Transverse colon (tissue), 4 donors: ENCODE measurements around the gene LPAR1.

Source experiments
- CTCF ChIP-seq, 5 experiments: fragments of 200-600 bp in 3 of 5; fragments of 450-650 bp in 2 of 5; sonication (generic) in 3 of 5; IDR thresholded peaks; 1 replicate in 2 of 5; 2 replicates in 3 of 5; pipeline ENCODE4 v1.5.1; 2016 to 2017; ENCODE audit warnings: antibody characterized with exemption in 5 of 5, inconsistent platforms in 3 of 5, mild to moderate bottlenecking in 2 of 5, moderate library complexity in 1 of 5
- EP300 ChIP-seq: sonication (generic); formaldehyde crosslinking; IDR thresholded peaks from one replicate; pipeline ENCODE4 v1.6.1; 2017; ENCODE audit warnings: antibody characterized with exemption, low read depth
- POLR2AphosphoS5 ChIP-seq, 3 donors: sonication (generic); formaldehyde crosslinking; IDR thresholded peaks; one replicate each; pipeline ENCODE4 v1.6.1; 2016; ENCODE audit warnings: antibody characterized with exemption in 3 of 3

DNA sequence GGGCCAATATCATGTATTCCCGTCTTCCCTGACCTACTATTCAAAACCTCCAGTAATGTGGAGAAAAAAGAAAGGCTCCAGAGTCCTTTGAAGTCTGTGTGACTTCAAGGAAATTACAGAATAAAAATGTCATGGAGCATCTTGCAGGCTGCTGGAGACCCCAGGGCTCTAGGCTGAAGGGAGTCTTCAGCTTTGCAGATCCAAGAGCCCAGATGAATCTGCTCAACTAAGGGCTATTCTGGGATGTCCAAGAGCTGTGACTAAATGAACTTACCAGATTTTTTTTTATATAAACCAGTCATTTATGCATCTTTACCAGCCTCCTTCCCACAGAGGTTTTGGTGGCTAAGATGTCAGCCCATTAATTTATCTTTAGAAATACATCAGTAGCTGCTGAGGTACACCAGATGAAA lies 202.4 kb downstream of the LPAR1 start:
- TF ChIP-seq CTCF (IDR thresholded peaks at IDR 0.05) (no peak), EP300 (no peak), POLR2AphosphoS5 (IDR thresholded peaks at IDR 0.05) (no peak)
